ENCODE results near the gene RNF167.

Gene RNF167

DNA sequence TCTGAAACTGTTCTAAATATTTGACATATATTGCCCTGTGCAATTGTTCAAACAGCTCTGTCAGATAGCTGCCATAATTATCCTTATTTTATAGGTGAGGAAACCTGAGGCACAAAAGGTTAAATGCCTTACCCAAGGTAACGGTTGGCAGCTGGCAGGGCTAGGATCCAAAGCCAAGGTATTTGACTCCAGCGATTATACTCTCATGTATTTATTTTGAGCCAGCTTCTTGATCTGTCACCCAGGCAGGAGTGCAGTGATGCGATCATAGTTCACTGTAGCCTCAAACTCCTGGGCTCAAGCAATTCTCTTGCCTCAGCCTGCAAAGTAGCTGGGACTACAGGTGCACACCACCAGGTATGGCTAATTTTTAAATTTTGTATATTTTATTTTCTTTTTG lies 18.0 kb downstream of the RNF167 start:
- no peak for DNase-seq

GRCh38 chr17:4959261-4959965 lies 19.3 kb downstream of the RNF167 start:
- no peak for DNase-seq

- DNase-seq, result no peak
These were observed 20.3 kb downstream of the RNF167 start for GRCh38 chr17:4960279-4960922.

GRCh38 chr17:4965311-4965986 lies 25.4 kb downstream of the RNF167 start:
- DNase-seq, result no peak

GRCh38 chr17:4966844-4967538 lies 26.9 kb downstream of the RNF167 start:
- peak; percentile 98 for DNase-seq

GRCh38 chr17:4967539-4968485 lies 27.7 kb downstream of the RNF167 start, which contains the start of gene SPAG7:
Gene SPAG7, minus strand, starts transcription at chr17:4967817. Its CDS starts 13 bp downstream, at chr17:4967804.
- peak; percentile 91 for DNase-seq

DNA sequence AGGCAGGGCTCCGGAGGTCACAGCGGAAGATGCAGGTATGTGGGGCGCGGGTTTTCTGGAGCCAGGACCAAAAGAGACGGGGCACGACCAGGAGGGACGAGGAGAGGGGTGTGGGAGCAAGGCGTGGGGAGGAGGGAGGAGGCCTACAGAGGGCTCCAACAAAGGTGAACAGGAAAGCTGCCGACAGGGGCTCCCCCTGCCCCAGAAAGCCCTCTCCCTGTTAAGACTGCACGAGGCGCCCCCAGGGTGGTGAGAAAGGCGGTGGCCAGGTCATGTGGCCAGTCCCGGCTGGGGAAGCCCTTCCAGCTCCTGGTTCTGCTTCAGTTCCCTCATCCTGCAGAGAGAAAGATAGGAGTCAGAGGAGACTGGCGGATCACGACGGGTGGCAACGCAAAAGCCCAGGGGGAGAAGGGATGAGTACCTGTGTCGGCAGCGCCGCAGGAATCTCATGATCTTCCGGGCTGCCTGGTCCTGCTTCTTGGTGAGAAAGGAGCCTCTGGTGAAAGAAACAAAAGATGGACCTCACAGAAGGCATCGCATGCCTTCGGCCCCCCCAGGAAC lies 28.5 kb downstream of the RNF167 start:
- peak; percentile 11 for DNase-seq

DNA sequence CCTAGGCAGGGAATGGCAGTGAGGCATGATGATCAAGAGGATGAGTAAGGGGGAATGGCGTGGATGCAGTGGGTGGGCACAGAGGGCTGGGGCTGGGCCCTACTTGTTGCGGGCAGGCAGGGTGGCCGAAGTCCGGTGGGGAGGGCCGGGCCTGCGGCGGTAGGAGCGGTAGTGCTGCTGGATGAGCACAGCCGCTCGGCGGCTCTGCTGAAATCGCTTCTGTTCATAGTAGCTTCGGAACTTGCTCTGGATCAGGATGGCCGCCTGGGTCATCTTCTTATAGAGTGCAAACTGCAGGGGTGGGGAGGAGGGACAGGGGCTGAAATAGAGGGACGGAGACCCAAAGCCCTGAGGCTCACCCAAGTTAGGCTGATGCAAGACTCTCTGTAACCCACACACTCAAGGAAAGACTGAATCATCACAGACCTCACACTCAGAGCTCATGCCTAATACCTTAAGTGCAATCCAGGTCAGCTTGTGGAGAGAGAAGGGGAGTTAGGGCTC lies 29.0 kb downstream of the RNF167 start:
- peak; percentile 91 for DNase-seq

DNA sequence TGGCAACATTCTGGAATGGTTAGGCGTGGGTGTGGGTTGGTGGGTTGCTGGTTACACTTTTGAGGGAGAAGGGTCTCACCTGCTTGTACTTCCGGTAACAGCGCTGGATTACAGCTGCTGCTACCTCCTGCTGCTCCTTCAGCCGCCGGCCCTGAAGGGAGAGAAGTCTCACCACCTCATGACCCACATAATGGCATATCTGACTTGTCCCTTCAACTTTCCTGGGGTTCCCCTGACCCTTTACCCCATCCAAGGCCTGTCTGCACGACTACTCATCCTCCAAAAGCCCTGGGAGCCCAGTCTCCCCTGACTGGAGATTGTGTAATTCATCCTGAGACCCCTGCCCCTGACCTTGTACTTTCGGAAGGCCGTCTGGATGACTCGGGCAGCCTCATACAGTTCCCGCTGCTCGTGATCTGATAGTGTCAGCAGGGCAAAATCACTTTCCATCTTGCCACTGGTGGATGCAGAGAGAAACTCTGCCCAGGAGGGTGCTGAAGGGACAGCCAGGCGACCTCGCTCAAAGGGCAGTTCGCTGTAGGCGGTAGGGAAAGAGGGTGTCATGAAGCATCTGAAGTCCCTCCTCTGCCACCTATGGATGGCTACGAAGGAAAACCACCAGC lies 29.6 kb downstream of the RNF167 start:
- DNase-seq, result peak; percentile 10

DNA sequence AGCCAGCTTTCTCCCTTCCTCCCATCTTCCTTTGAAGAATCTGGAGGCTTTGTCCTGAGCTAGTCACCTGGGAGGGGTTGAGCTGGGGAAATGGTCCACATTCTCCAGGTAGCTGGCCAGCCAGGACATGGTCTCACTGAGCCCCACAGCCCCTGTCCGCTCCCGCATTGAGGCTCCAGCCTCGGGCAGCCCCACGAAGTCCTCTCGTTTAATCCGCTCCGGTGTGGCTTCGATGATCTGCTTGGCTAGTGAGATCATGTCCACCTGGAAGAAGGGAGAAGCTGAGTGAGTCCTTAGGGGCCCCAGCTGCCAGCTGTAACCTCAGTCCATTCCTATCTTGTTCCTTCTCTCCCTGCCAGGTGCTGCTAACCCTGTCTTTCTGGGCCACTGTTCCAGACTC lies 30.2 kb downstream of the RNF167 start:
- DNase-seq, result no peak

DNA sequence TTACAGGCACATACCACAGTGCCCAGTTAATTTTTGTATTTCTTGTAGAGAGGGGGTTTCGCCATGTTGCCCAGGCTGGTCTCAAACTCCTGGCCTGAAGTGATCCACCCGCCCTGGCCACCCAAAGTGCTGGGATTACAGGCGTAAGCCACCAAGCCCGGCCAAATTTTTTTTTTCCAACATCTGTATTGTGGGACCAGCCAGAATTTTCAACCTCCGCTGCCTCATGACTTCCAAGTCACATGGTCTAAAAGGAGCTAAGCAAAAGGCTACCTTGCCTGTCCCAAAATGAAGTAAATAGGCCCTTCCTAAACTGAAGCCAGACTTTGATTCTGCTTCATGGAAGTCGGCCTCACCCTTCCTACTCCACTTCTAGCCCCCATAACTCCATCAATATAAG lies 31.8 kb downstream of the RNF167 start:
- DNase-seq, result no peak

DNA sequence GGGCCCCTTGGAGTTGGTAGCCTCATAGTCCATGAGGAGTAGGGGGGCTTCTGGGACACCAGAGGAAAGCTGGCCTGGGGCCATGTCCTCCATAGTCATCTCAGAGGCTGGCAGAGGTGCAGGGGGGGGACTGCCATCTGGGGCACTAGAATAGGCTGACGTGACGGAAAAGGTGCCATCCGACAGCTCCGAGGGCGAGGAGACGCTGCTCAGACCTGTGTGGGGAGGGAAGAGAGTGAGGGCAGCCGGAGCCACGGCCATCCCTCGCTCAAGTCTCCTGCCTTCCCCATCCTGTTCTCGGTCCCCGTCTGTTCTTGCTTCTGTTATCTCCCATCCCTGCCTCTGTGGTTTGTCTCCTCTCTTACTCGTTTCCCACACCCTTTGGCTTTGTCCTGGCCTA lies 32.3 kb downstream of the RNF167 start:
- DNase-seq, result no peak

GRCh38 chr17:4972752-4973151 lies 32.7 kb downstream of the RNF167 start:
- no peak for DNase-seq

DNA sequence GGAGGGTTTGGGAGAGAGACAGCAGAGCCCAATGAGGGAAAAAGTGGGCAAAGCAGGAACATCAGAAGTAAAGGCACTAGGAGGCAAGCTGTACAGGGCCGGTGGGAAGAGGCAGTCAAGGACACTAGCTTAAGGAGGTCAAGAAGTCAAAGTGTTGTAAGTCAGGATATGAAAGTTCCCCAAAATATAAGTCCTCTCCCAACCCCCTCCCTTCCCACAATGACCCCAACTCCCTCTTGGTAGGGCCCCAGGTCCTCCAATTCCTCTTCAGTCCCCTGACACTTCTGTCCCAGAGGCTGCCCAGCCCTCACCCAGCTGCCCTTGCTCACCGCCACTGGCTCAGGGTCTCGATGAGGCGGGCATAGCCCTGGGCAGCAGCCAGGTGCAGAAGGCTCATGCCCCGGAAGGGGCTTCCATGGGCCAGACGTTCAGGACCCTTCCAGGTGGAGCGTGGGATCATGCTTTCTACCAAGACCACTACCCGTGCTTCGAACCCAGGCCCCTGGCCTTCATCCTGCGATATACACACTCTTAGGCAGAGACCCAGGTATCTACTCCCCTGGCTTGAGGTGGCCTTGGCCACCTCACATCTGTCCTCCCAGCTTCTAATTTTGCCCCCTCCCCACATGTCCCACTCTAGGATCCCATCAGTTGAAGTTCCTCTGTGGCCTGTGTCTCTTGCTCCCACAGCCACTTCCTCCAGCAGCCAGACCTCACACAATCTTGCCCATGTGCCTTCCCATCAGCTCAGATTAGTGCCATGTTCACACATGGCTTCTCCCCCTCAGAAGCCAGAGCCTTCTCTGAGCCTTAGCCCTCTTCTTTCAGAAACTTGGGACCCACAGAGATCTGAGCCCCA lies 33.4 kb downstream of the RNF167 start:
- DNase-seq, result no peak

GRCh38 chr17:4974115-4974670 lies 34.1 kb downstream of the RNF167 start:
- DNase-seq, result no peak

GRCh38 chr17:4978726-4979125 lies 38.7 kb downstream of the RNF167 start:
- no peak for DNase-seq

- peak; percentile 15 for DNase-seq
These were observed 40.7 kb downstream of the RNF167 start for GRCh38 chr17:4980644-4981216.

- DNase-seq, result no peak
These were observed 42.2 kb downstream of the RNF167 start for GRCh38 chr17:4982305-4982704.

GRCh38 chr17:4986403-4986802 lies 46.3 kb downstream of the RNF167 start:
- no peak for DNase-seq

Data from amniotic stem cell (primary cell).